Mesendoderm (in vitro differentiated cells): ENCODE measurements around the gene ZC3H4.

Experiments
- DNase-seq: peaks from one replicate; pipeline ENCODE4 v3.0.0; 2013
- H2AK5ac ChIP-seq: 2 replicates; pipeline ENCODE4 v1.6.1; 2013; ENCODE audit warnings: low read length, inconsistent platforms
- H2BK120ac ChIP-seq: 2 replicates; pipeline ENCODE4 v1.6.1; 2013; ENCODE audit warnings: low read depth, mild to moderate bottlenecking, low read length, moderate library complexity, mixed read lengths
- H2BK15ac ChIP-seq: replicated peaks from 2 replicates; pipeline ENCODE4 v1.6.1; 2013; ENCODE audit warnings: low read depth, mild to moderate bottlenecking, moderate library complexity
- H2BK5ac ChIP-seq: 2 replicates; pipeline ENCODE4 v1.6.1; 2013; ENCODE audit warnings: low read length, inconsistent platforms
- H3K18ac ChIP-seq: 2 replicates; pipeline ENCODE4 v1.6.1; 2013; ENCODE audit warnings: mild to moderate bottlenecking, low read length, mixed read lengths
- H3K23ac ChIP-seq: one replicate; pipeline ENCODE4 v1.6.1; 2013; ENCODE audit warnings: low read length
- H3K27ac ChIP-seq: 2 replicates; pipeline ENCODE4 v1.5.1; 2013; ENCODE audit warnings: low read depth, mild to moderate bottlenecking, inconsistent platforms, low read length, moderate library complexity
- H3K27me3 ChIP-seq: 2 replicates; pipeline ENCODE4 v1.6.1; 2013; ENCODE audit warnings: low read length, control low read depth, mild to moderate bottlenecking, inconsistent platforms; ENCODE audit not compliant: insufficient read depth, poor library complexity
- H3K36me3 ChIP-seq: 2 replicates; pipeline ENCODE4 v1.6.1; 2013; ENCODE audit warnings: low read length, inconsistent platforms; ENCODE audit not compliant: control insufficient read depth, insufficient read depth
- H3K4ac ChIP-seq: one replicate; pipeline ENCODE4 v1.6.1; 2013; ENCODE audit warnings: low read depth, mild to moderate bottlenecking, low read length, moderate library complexity
- H3K4me1 ChIP-seq: 2 replicates; pipeline ENCODE4 v1.6.1; 2013; ENCODE audit warnings: low read depth, low read length, inconsistent platforms; ENCODE audit not compliant: control insufficient read depth
- H3K4me2 ChIP-seq: 2 replicates; pipeline ENCODE4 v1.6.1; 2013; ENCODE audit warnings: low read length
- H3K4me3 ChIP-seq: 2 replicates; pipeline ENCODE4 v1.5.1; 2013; ENCODE audit warnings: mild to moderate bottlenecking, low read length
- H3K56ac ChIP-seq: one replicate; pipeline ENCODE4 v1.6.1; 2013; ENCODE audit warnings: low read length
- H3K79me1 ChIP-seq: 2 replicates; pipeline ENCODE4 v1.6.1; 2013; ENCODE audit warnings: low read length, inconsistent platforms
- H3K79me2 ChIP-seq: 2 replicates; pipeline ENCODE4 v1.6.1; 2013; ENCODE audit warnings: mild to moderate bottlenecking, low read length; ENCODE audit not compliant: control insufficient read depth, insufficient read depth
- H3K9ac ChIP-seq: 2 replicates; pipeline ENCODE4 v1.6.1; 2013; ENCODE audit warnings: low read length, inconsistent platforms
- H4K5ac ChIP-seq: one replicate; pipeline ENCODE4 v1.6.1; 2013; ENCODE audit warnings: low read length
- H4K8ac ChIP-seq: one replicate; pipeline ENCODE4 v1.6.1; 2013; ENCODE audit warnings: low read depth, mild to moderate bottlenecking, control low read depth, low read length, moderate library complexity
- WGBS: extraction: QIAGEN DNeasy Blood & Tissue Kit; methylation state at CpG from one replicate; pipeline ENCODE4 v1.1.7; 2013; ENCODE audit warnings: low lambda C conversion rate, missing lambda C conversion rate; ENCODE audit not compliant: insufficient coverage; ENCODE audit errors: extremely low coverage; 5-methylcytosine and 5-hydroxymethylcytosine counted together

The ZC3H4 gene

GRCh38 chr19:47021536-47022139, 91.9 kb downstream of the ZC3H4 start:
- peak; percentile 45 for DNase-seq
- Histone ChIP-seq H3K9ac (no peak overlapping the region), H3K36me3 (no peaks in the 10 kb centered on the region), H3K79me2 (no peaks in the 10 kb centered on the region), H2AK5ac (no peak overlapping the region), H3K56ac (peak overlapping the region; percentile 19), H3K4ac (no peak overlapping the region), H3K4me1 (no peaks in the 10 kb centered on the region), H4K8ac (no peak overlapping the region), H3K79me1 (no peaks in the 10 kb centered on the region), H3K4me2 (peak overlapping the region; percentile 13), H3K18ac (no peak overlapping the region), H2BK5ac (no peak overlapping the region), H4K5ac (no peak overlapping the region), H2BK120ac (no peak overlapping the region), H3K4me3 (no peak overlapping the region), H3K27me3 (peaks cover 34% of the 10 kb centered on the region), H3K23ac (no peak overlapping the region), H2BK15ac (no peak overlapping the region), H3K27ac (no peak overlapping the region)
- no CpG with 5 or more reads among the region's 50 CpGs for WGBS

- Histone ChIP-seq H3K4me3 (no peak overlapping the region), H3K4me1 (no peaks in the 10 kb centered on the region), H4K5ac (no peak overlapping the region), H3K79me1 (no peaks in the 10 kb centered on the region), H3K56ac (no peak overlapping the region), H2AK5ac (no peak overlapping the region), H2BK5ac (no peak overlapping the region), H2BK15ac (no peak overlapping the region), H3K27me3 (peaks cover 34% of the 10 kb centered on the region), H3K9ac (no peak overlapping the region), H3K4me2 (peak overlapping the region; percentile 8), H3K18ac (no peak overlapping the region), H2BK120ac (no peak overlapping the region), H3K4ac (no peak overlapping the region), H4K8ac (no peak overlapping the region), H3K79me2 (no peaks in the 10 kb centered on the region), H3K27ac (no peak overlapping the region), H3K23ac (no peak overlapping the region), H3K36me3 (no peaks in the 10 kb centered on the region)
- peak; percentile 54 for DNase-seq
- no CpG with 5 or more reads among the region's 37 CpGs for WGBS
Measured at GRCh38 chr19:47020992-47021496, 92.5 kb downstream of the ZC3H4 start.

GRCh38 chr19:47020132-47020805, 93.3 kb downstream of the ZC3H4 start:
- Histone ChIP-seq H3K56ac (peak overlapping the region; percentile 56), H4K8ac (no peak overlapping the region), H2BK120ac (no peak overlapping the region), H3K4me1 (no peaks in the 10 kb centered on the region), H2AK5ac (no peak overlapping the region), H3K36me3 (no peaks in the 10 kb centered on the region), H3K9ac (no peak overlapping the region), H3K18ac (no peak overlapping the region), H2BK5ac (no peak overlapping the region), H3K27me3 (peaks cover 34% of the 10 kb centered on the region), H3K79me1 (no peaks in the 10 kb centered on the region), H3K4me2 (no peak overlapping the region), H4K5ac (no peak overlapping the region), H3K27ac (no peak overlapping the region), H3K4ac (no peak overlapping the region), H3K23ac (no peak overlapping the region), H3K79me2 (no peaks in the 10 kb centered on the region), H2BK15ac (no peak overlapping the region), H3K4me3 (no peak overlapping the region)
- DNase-seq, result no peak
- no CpG with 5 or more reads among the region's 62 CpGs for WGBS

- WGBS, result no CpG with 5 or more reads among the region's 58 CpGs
- no peak within 1 kb of the TSS for H3K4me3 ChIP-seq
Measured at GRCh38 chr19:47019431-47020041, 94.0 kb downstream of the ZC3H4 start, which contains the start of gene NPAS1. Gene NPAS1 (plus strand): TSS chr19:47019837. CDS start chr19:47021048, 1,211 bp downstream.

GRCh38 chr19:47018923-47019322, 94.7 kb downstream of the ZC3H4 start:
- Histone ChIP-seq H3K36me3 (no peaks in the 10 kb centered on the region), H3K4ac (no peak overlapping the region), H3K18ac (no peak overlapping the region), H3K56ac (no peak overlapping the region), H3K27me3 (peaks cover 34% of the 10 kb centered on the region), H3K4me2 (no peak overlapping the region), H2BK5ac (no peak overlapping the region), H3K79me1 (no peaks in the 10 kb centered on the region), H3K27ac (no peak overlapping the region), H3K23ac (no peak overlapping the region), H4K5ac (no peak overlapping the region), H4K8ac (no peak overlapping the region), H3K4me3 (no peak overlapping the region), H3K4me1 (no peaks in the 10 kb centered on the region), H2BK120ac (no peak overlapping the region), H3K9ac (no peak overlapping the region), H3K79me2 (no peaks in the 10 kb centered on the region), H2AK5ac (no peak overlapping the region), H2BK15ac (no peak overlapping the region)
- DNase-seq, result no peak
- WGBS, result no CpG with 5 or more reads among the region's 13 CpGs

More at GRCh38 chr19:47019431-47020041, 94.0 kb downstream of the ZC3H4 start, which contains the start of gene NPAS1:
- no peaks in the 10 kb centered on the region for H3K36me3 ChIP-seq
- H2BK5ac ChIP-seq, result no peak within 1 kb of the TSS
- H2BK15ac ChIP-seq, result no peak within 1 kb of the TSS
- no peaks in the 10 kb centered on the region for H3K4me1 ChIP-seq
- peak within 1 kb of the TSS; percentile 40 for H3K4me2 ChIP-seq
- no peak for DNase-seq
- H3K23ac ChIP-seq, result no peak within 1 kb of the TSS
- H4K5ac ChIP-seq, result no peak within 1 kb of the TSS
- H2AK5ac ChIP-seq, result no peak within 1 kb of the TSS
- no peak within 1 kb of the TSS for H3K4ac ChIP-seq
- H3K27me3 ChIP-seq, result peaks cover 34% of the 10 kb centered on the region
- no peak within 1 kb of the TSS for H3K9ac ChIP-seq
- no peak within 1 kb of the TSS for H3K27ac ChIP-seq
- H3K18ac ChIP-seq, result no peak within 1 kb of the TSS
- H2BK120ac ChIP-seq, result no peak within 1 kb of the TSS
- no peak within 1 kb of the TSS for H4K8ac ChIP-seq
- peak within 1 kb of the TSS; percentile 56 for H3K56ac ChIP-seq
- H3K79me1 ChIP-seq, result no peaks in the 10 kb centered on the region
- no peaks in the 10 kb centered on the region for H3K79me2 ChIP-seq
